NCI-H1105 treated with DMSO at 0.1 percent for 48 hours (cell line): Measurements from ENCODE around the gene LEMD2.
A peak's percentile ranks its signal among the peaks of the same experiment; 100 is the strongest.

Source experiments
- DNase-seq: peaks from one replicate; lab custom pipeline; 2025; lab: John Stamatoyannopoulos, UW

The LEMD2 gene

DNA sequence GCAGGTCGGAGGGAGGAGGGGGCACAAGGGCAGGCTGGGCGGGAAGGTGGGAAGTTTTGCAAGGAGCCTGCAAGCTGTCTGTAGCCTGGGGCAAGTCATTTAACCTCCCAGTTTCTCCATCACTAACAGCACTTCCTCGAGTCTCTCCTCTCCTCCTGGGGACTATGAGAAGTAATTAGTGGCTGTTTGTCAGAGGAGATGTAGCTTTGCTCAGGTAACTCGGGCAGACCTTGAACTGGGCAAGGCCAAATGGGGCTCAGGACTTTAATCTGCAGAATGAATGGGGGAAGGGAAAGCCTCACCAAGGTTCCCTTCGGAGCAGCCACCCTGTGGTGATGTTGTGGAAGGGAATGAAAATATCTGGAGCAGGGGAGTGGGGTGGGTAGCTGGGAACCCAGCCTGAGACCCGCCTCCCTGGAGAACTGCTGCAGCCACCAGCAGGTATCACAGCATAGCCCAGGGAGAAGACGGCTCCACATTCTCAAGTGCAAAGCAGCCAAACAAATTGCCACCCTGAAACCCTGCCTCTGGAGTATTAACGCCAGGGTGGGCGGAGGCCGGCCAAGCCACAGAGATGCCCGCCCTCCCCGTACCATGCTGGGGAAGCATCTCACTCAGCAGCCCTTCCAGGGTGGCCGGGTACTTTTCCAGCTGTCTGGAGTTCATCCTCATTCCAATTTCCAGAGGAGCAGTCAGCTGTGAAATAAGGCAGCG, 6.1 kb upstream of the LEMD2 start:
- DNase-seq = no peak

DNA sequence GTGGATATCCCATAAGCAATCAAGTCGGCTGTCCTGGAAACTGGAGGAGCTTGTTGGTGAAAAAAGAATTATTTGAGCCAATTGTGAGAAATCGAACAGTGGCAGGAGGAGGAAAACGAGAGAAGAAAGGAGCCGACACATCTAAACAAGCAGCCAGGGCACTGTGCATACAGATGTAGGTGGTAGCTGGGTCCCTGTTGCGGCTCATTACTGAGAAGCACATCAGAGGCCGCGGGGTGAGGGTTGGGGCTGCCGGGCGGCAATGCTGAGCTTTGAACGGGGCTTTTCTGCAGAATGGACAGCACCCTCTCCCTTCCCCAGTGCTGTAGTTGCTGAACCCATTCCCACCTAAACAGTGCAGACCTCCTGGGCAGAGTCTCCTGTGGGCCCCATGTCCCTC, 4.1 kb upstream of the LEMD2 start:
- no peak for DNase-seq

DNA sequence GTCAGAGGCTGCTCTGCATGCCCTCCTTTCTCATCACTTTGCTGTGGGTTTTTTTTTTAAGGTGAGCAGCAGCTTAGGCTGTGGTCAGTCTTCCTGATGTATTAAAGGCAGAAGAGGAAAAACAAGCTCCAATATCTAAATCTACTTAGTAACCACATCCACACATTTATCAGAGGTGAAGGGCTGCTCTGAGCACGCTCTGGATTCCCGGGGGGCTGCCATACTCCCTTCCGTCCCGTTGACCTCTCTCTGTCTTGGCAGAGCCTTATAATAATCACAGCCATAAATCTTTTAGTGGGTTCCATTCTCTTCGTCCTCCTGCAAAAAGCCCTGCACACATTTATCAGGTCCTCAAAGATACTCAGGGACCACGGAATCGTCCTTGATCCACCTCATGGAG, 2.7 kb upstream of the LEMD2 start:
- no peak for DNase-seq

DNA sequence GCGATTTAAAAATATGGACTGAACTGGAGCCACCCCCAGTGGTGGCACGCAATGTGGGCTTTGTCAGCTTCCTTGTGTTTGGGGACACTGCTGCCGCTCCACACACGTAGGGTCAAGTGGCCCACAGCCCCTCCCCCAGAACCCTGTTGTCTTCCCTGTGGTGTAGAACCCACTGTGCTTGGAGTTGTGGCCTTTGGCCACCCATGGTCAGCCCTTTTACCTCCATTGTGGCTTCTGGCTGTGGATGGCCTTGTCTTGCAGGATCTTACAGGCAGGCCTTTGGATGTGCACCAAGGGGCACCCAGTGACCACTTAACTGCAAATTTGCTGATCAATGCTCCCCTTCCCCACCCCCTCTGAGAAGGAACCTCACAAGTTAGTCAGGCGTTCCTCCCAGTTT, 2.0 kb upstream of the LEMD2 start:
- no peak for DNase-seq

DNA sequence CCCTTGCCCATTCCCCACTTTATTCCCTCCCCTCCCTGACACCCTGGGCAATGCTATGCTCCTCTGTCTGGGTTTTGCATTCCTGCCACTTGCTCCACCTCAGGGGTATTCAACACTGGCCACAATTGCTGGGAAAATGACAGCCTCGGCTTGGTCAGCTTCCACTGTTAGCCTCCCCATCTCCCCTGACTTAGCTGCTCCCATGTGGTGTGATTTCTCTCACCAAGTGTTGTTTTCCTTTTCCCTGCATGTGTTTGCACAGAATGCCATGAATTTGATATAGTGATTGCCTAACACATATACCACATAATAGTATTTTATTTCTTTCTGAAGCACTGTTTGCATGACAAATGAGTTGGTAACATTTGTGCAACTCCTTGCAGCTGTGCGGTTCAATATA, 1.4 kb upstream of the LEMD2 start:
- DNase-seq = no peak

DNA sequence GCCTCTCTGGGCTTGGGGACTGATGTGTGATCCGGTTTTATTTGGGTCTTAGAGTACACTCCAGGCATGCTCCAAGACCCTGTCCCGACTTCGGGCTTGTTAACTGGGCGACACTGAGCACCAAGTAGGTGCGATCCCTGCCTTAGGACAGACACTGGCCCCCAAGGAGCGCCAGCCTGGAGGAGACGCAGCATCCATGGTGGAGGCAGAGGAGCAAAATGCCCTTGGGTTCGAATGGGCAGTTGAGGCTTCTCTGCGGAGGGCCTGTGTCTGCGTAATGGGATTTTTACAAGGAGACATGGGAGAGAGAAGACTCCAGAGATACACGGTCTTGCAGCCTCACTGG, 593 bp upstream of the LEMD2 start:
- DNase-seq = no peak

DNA sequence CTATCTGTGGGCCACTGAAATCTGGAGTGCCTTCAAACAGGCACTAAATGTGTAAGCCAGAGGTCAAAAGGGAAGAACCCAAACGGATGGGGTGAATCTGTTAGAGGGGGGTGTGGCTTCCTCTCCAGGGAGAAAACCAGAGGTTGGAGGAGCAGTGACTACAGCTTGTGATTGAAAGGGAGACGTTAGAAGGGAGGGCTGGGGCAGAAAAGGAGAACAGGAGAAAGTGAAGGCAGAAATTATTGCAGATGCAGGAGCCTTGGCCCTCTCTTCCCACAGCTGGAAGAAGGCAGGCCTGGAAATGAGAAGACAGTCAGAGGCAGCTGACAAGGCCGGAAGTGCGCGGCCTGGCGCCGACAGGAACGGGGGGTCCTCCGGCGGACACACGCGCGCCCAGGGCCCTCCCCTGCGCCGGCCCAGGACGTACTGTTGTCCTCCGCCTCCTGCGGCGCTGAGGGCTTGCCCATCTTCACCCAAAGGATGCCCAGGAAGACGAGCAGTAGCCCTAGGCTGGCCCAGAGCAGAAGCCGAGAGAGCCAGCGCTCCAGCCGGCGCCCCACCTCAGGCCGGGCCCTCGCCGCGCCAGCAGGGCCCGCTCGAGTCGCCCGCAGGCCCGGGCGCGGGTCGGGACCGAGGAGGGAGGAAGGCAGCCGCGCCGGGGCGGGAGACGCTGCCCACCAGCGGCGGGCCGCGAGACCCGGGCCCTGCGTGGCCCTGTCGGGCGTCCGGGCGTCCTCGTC, 806 bp downstream of the LEMD2 start:
- DNase-seq = peak; percentile 35

DNA sequence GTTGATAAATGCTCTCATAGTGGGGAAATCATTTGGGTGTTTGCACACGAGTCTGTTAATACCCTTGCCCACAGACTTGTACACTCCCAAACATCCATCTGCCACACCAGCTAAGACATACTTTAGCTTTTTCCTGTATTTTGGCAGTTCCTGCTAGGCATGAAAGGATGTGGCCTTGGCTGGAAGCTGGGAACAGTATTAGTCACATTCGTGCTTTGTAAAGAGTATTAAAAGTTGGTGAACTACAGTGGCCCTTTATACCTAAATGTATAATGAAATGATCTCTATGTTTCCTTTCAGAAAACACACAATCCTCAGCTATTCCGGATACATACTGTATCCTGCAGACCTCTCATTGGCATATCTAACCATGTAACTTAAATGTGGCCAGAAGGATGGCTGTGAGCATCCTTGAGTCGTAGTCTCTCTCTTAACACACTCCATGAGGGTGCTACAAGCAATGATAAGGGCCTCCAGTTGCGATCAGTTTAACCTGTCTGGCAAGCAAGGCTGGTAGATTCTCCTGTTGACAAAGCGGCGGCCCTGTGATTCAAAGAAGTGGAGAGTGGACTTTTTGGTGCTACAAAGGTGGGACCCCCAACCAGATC, 1.5 kb downstream of the LEMD2 start:
- no peak for DNase-seq

DNA sequence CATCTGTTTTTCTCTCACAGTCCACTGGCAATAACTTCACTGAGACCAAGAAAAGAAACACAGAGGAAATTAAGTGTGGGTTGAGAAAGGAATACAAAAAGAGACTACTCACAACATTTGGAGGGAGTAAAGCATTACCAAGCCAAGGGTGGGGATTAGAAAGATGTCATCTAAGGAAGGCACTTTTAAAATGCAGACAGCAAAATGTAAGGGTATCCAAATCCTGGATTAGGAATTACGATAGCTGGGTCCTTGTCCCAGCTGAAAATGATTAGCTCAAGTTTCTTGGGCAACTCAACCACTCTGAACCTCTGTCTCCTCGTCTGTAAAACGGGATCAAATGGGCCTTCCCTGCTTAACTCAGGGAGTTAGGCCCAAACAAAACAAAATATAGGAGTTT, 2.2 kb downstream of the LEMD2 start:
- no peak for DNase-seq

DNA sequence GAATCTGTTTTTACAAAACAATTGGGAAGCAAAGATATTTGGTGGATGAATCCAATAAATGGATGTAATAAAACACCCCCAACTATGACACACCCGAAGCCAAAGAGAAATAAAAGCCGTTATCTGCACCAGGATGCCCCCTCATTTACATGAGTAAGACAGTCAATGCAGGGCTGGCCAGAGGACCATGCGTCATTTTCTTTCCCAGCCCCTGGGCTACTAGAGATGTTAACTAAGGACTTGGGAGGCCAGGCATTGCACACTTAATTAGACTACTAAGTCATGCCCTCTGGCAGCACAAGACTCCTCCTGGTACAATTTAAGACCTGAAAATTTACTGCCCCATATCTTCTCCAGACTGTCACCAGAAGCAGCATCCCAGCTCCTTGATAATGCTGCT, 3.2 kb downstream of the LEMD2 start:
- no peak for DNase-seq

DNA sequence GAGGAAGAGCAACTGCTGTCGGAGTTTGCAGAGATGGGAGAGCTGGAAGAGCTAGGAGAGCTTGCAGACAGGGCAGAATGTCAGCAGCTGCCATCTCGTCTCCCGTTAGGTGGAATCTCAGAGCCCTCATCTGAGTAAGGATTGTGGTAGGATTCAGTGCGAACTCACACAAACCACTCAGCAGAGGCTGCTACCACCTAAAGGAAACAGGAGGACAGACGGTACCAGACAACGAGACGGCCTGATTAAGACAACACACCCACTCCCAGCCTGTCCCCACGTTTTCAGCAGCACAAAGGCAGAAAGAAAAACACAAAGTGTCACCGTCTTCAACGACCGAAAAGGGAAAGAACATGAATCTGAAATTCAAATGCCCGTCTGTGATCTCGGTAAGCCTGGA, 4.1 kb downstream of the LEMD2 start:
- DNase-seq = no peak

DNA sequence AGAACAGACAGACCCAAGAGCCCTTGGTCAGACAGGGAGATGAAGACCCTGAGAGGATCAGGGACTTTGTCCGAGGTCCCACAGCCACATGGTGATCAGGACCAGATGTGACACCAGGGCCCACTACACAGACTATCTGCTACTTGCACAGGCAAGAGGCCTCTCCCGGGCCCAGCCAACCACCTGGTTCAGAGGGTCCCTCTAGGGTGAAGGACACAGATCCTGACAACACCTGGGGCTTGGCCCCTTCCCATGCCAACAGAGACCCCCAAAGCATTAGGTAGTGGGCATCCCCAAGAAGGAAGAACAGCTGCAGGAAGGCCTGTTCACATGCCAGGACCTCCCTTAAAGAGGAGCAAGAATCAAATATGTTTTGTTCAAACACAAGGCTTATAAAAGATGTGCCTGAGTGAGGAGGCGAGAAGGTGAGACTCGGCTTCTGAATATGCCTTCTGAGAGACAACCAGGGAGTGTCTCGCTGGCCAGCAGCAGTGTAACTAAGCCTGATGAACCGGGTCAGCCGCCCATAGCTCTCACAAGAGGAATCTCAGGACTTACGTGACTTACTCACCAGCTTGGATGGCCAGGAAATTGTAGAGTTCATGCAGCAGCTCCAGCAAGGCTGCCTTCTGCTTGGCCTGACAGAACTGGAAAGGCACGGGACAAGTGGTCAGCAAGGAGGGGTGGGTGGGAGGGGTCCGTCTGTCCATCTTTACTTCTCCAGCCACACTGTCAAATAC, 5.0 kb downstream of the LEMD2 start:
- no peak for DNase-seq

DNA sequence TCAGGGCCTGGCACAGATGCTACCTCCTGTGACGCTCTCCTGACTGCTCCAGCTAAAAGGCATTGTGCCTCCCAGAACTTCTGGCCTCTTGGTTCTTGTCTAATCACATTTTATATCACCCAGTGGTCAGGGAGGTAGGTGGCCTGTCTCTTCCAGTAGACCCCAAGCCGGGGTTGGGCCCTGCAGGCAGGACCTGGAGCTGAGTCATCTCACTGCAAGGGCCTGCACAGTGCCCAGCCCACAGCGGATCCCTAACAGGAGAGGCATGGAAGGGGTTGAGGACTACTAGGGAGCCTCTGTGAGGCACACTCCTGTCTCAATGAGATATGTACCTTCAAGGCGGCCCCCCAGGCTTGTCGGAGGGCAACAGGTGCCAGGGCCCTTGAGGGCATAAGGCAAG, 6.4 kb downstream of the LEMD2 start:
- no peak for DNase-seq

DNA sequence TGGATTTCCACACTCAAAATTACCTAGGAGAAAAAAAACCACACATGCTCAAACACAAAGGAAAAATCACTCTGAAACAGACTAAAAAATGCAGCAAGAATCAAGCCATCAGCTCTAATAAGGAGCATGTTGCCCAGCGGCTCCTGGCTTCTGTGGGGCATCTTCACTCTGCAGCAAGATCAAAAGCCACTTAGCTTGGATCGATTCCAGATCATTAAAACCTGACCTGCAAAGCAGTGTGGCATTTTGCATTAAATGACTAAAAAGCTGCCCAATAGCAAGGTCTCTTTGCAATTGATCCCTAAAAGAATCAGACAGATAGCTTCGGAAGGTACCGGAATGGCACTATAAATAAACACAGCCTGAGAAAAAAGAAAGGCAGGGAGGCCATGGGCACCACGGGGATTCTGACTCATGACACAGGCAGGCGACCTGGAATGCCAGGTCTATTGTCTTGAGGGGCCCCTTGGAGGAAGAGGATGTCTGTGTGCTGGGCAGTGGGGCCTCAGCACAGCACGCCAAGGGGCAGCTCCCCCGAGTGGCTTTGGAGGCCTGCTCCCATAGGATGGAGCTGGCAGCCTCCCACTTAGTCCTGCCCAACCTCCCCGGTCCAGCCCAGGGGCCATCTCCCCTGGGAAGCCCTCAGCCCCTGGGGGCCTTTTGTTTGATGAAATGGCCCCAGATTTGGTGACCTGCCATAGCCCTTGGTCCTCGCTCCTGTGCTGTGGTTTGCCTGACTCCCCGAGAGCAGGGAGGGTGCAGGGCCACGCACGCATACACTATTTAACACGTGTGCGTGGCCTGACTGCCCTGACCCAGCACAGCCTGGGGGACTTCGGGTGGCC, 7.6 kb downstream of the LEMD2 start:
- DNase-seq = no peak

DNA sequence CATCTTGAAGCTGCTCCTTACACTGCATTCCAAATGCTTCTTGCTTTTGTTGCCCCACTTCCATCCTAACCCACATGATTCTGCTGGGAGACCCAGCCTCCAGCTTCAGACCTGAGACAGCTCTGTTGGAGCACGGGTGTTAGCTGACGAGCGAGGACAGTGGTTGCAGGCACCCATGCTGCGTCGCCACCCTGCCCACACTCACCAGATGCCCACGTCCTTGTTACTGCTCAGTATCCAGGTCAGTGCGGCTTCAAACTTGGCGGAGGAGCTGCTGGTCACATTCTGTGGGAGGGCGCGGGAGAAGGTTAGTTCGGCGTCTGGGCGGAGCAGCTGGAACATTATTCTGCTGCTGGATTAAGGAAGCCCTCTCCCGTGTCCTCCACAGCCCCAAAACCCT, 9.0 kb downstream of the LEMD2 start:
- no peak for DNase-seq

DNA sequence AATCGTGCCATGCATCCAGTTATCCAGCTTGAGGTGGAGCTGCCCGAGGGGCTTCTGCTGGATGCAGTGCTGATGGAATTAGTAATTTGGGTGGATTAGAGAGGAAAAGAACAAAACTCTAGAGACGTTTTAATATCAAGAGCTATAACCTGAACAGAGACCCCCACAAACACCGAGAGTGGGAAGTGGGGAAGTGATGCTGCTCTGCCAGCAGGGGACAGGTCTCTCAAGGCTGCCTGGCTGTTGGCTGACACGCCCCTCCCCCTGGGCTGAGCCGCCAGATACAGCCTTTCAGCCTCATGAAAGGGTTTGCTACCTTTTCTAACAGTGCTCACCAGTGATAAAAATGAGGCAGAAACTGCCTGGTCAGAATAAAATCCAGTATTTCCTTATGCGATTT, 9.6 kb downstream of the LEMD2 start:
- DNase-seq = no peak

DNA sequence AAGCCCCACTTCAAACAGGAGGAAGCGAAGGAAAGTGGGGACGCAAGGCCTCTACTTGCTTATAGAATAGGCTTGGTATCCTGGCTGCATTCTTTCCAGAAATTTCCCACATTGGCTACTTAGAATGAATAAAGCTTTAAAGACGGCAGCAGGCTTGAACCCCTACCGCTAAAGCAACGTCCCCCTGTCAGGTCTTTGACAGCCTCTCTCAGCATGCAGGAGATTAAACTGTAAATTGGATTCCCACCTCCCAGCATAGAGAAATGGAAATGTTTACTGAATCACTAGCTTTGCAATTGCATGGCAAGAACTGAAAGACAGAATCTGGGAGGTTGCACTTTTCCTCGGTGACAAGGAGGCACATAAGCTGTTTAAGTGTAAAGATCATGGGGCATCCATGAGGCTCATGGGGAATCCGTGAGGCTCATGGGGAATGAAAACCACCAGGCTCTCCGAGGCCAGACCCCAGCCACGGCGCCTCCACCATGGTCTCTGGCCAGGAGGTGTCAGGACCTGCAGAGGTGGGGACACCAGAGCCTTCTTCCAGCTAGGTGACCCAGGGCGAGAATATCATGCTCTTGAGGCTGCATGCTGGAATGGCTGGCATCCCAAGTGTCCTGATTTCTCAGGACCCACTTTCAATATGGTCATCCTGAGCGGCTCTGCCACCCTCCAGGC, 10.3 kb downstream of the LEMD2 start:
- DNase-seq = no peak

DNA sequence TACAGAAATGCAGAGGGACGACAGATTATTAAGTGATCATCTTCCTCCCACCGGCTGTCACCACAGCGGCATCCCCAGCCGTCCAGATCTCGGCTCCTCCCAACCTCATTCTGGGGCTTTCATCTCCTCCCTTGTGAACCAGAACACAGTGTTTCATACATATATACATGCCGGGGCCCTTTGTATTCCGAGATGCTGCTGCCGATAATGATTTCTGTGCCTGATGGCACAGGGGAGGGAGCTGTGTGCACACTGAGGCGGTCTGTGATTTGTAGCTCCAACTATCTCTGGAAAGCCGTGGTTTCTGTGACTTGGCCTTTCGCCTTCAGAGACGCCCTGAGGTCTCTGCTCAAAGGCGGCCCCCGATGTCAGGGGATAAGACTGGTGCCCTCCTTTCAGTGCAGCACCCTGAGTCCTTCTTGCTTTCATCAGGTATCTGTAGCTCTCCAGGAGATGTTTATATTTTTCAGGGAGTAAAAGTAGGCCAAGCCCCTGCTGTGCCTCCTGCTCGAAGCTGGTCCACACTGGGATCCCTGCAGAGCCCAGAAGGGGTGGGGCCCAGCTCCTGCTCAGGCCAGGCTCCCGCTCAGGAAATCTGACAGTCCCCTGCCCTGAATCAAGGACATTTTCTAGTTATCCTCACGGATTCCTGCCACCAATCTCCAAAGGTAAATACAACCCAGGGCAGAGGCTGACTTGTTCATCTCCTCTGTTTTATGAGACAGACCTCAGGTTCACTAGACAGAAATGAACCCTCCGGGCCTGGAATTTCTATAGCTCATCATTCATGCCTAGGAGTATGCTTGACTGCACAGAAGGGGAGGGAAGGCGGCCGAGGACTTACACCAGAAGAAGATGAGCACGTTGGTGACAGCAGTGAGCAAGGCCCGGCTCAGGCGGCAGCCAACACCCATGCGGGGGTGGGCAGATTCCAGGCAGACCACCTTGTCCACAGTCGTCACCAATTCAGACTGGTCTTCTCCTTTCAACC, 11.2 kb downstream of the LEMD2 start:
- no peak for DNase-seq

DNA sequence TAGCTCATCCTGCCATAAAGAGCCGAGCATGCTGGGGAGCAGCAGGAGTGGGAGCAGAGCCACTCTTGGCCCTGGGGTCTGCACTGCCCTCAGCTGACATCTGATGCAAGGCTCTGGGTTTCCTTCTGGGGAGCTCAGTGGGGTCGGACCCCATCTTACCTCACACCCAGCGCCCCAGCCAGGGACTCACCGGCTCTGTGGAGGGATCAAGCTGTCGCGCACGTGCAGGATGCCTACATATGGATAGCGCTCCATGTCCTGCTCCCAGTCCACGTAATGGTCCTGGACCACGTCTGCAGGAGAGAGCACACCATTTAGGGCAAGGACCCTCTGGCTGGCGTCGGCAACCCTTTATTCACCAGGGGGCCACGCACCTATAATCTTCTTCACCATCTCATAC, 12.2 kb downstream of the LEMD2 start:
- no peak for DNase-seq

DNA sequence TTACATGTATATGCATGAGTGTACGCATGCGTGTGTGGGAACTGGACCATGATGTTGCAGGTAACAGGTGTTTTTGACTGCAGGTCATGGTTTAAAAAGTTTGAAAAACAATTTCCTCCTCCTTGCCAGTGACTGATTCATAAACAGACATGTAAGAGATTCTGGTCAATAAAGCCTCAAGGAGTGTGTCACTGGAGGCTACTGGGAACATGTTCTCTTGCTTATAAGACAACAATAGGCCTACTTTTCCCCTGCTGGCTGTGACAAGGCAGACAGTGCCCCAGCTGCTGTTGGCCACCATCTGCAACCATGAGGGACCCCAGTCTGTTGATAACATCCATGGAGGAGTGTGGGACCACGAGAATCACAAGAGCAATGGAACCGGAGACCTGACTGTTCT, 12.7 kb downstream of the LEMD2 start:
- DNase-seq = no peak
